ENCODE results near the gene ZNHIT1. TPM values are rescaled to one million over a fixed set of nuclear protein-coding genes. Genes with fewer than 3 reads are reported as not detected.

The ZNHIT1 gene
- total RNA-seq, 2 donors from 2014 or later, result 56.5 to 61.7 TPM

GRCh38 chr7:101173752-101174244 is 44.2 kb upstream of the ZNHIT1 start:
- peak overlapping the region; percentile 39 for H3K4me3 Mint-ChIP-seq
- WGBS, 2 experiments (ENCODE audit: insufficient coverage in 1 of 2, insufficient read length in 1 of 2), result 22 to 24% methylated on average over 12 to 16 of the region's 16 CpGs
- DNase-seq, result peak; percentile 94

GRCh38 chr7:101174322-101174854 is 43.6 kb upstream of the ZNHIT1 start:
- Mint-ChIP-seq H3K27ac (no peak overlapping the region), H3K9me3 (peaks cover 2% of the 10 kb centered on the region), H3K36me3 (ENCODE audit: low read depth) (peaks cover 2% of the 10 kb centered on the region), H3K4me3 (peak overlapping the region; percentile 39), H3K27me3 (ENCODE audit: insufficient read depth) (peaks cover 100% of the 10 kb centered on the region), H3K4me1 (peaks cover 14% of the 10 kb centered on the region)
- peaks cover 3% of the 10 kb centered on the region for H3K4me1 ChIP-seq (ENCODE audit: control insufficient read depth, insufficient read depth, low read length)
- TF ChIP-seq, protein P1, sequence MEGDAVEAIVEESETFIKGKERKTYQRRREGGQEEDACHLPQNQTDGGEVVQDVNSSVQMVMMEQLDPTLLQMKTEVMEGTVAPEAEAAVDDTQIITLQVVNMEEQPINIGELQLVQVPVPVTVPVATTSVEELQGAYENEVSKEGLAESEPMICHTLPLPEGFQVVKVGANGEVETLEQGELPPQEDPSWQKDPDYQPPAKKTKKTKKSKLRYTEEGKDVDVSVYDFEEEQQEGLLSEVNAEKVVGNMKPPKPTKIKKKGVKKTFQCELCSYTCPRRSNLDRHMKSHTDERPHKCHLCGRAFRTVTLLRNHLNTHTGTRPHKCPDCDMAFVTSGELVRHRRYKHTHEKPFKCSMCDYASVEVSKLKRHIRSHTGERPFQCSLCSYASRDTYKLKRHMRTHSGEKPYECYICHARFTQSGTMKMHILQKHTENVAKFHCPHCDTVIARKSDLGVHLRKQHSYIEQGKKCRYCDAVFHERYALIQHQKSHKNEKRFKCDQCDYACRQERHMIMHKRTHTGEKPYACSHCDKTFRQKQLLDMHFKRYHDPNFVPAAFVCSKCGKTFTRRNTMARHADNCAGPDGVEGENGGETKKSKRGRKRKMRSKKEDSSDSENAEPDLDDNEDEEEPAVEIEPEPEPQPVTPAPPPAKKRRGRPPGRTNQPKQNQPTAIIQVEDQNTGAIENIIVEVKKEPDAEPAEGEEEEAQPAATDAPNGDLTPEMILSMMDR (conservative IDR thresholded peaks at IDR 0.05), result no peak
- H3K36me3 ChIP-seq (ENCODE audit: control insufficient read depth, insufficient read depth, low read length), result no peaks in the 10 kb centered on the region
- no peak overlapping the region for H3K9ac ChIP-seq (ENCODE audit: extremely low read depth, low read length, poor library complexity, severe bottlenecking)
- H3K9me3 ChIP-seq (ENCODE audit: control insufficient read depth, low read length), result no peaks in the 10 kb centered on the region
- peaks cover 91% of the 10 kb centered on the region for H3K27me3 ChIP-seq (ENCODE audit: control insufficient read depth, insufficient read depth, low read length, poor library complexity, severe bottlenecking)
- H3K27ac ChIP-seq (ENCODE audit: low read depth, low read length), result no peak overlapping the region
- peak; percentile 77 for DNase-seq
- 35 to 44% methylated on average over 25 to 27 of the region's 28 CpGs for WGBS, 2 experiments (ENCODE audit: insufficient coverage in 1 of 2, insufficient read length in 1 of 2)
- no peak overlapping the region for H3K4me3 ChIP-seq (ENCODE audit: low read length)

More at GRCh38 chr7:101173752-101174244, 44.2 kb upstream of the ZNHIT1 start:
- no peaks in the 10 kb centered on the region for H3K36me3 ChIP-seq (ENCODE audit: control insufficient read depth, insufficient read depth, low read length)
- H3K9ac ChIP-seq (ENCODE audit: extremely low read depth, low read length, poor library complexity, severe bottlenecking), result no peak overlapping the region
- Mint-ChIP-seq H3K27ac (no peak overlapping the region), H3K4me1 (peaks cover 14% of the 10 kb centered on the region), H3K27me3 (ENCODE audit: insufficient read depth) (peaks cover 100% of the 10 kb centered on the region), H3K9me3 (peaks cover 2% of the 10 kb centered on the region), H3K36me3 (ENCODE audit: low read depth) (peaks cover 2% of the 10 kb centered on the region)
- H3K27me3 ChIP-seq (ENCODE audit: control insufficient read depth, insufficient read depth, low read length, poor library complexity, severe bottlenecking), result peaks cover 91% of the 10 kb centered on the region
- no peak overlapping the region for H3K4me3 ChIP-seq (ENCODE audit: low read length)
- no peaks in the 10 kb centered on the region for H3K9me3 ChIP-seq (ENCODE audit: control insufficient read depth, low read length)
- peaks cover 3% of the 10 kb centered on the region for H3K4me1 ChIP-seq (ENCODE audit: control insufficient read depth, insufficient read depth, low read length)
- no peak overlapping the region for H3K27ac ChIP-seq (ENCODE audit: low read depth, low read length)
- TF ChIP-seq, protein P1 (conservative IDR thresholded peaks at IDR 0.05), result no peak

DNA sequence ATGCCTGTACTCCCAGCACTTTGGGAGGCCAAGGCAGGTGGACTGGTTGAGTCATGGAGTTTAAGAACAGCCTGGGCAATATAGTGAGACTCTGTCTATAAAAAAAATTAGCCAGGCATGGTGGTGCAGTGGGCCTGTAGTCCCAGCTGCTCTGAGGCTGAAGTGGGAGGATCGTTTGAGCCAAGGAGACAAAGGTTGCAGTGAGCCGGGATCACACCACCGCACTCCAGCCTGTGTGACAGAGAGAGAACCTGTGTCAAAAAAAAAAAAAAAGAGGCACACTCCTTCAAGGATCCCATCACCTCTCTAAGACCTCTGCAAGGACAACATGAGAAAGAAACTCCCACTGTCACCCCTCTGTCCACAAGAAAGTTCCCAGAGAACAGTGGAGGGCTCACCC is 42.3 kb upstream of the ZNHIT1 start:
- no peaks in the 10 kb centered on the region for H3K4me1 ChIP-seq (ENCODE audit: control insufficient read depth, insufficient read depth, low read length)
- H3K27me3 ChIP-seq (ENCODE audit: control insufficient read depth, insufficient read depth, low read length, poor library complexity, severe bottlenecking), result peaks cover 91% of the 10 kb centered on the region
- TF ChIP-seq, protein P1 (conservative IDR thresholded peaks at IDR 0.05), result no peak
- H3K9ac ChIP-seq (ENCODE audit: extremely low read depth, low read length, poor library complexity, severe bottlenecking), result no peak overlapping the region
- no peak overlapping the region for H3K27ac ChIP-seq (ENCODE audit: low read depth, low read length)
- no peaks in the 10 kb centered on the region for H3K36me3 ChIP-seq (ENCODE audit: control insufficient read depth, insufficient read depth, low read length)
- WGBS, 2 experiments (ENCODE audit: insufficient coverage in 1 of 2, insufficient read length in 1 of 2), result 60% methylated on average over 3 of the region's 3 CpGs; no CpG with 5 or more reads in 1 of the 2 experiments
- peaks cover 14% of the 10 kb centered on the region for H3K4me1 Mint-ChIP-seq
- no peak overlapping the region for H3K4me3 Mint-ChIP-seq
- H3K36me3 Mint-ChIP-seq (ENCODE audit: low read depth), result peaks cover 2% of the 10 kb centered on the region
- no peak overlapping the region for H3K27ac Mint-ChIP-seq
- H3K27me3 Mint-ChIP-seq (ENCODE audit: insufficient read depth), result peaks cover 100% of the 10 kb centered on the region
- no peak for DNase-seq
- no peak overlapping the region for H3K4me3 ChIP-seq (ENCODE audit: low read length)
- peaks cover 2% of the 10 kb centered on the region for H3K9me3 Mint-ChIP-seq
- no peaks in the 10 kb centered on the region for H3K9me3 ChIP-seq (ENCODE audit: control insufficient read depth, low read length)

All from endodermal cell (in vitro differentiated cells).